ENCODE results near the gene SLC12A3.

GRCh38 chr16:56907401-56907800 lies 42.4 kb downstream of the SLC12A3 start:
- TF ChIP-seq CTCF (IDR thresholded peaks at IDR 0.05) (no peak), POLR2A (IDR thresholded peaks at IDR 0.05) (no peak), POLR2AphosphoS5 (IDR thresholded peaks at IDR 0.05) (no peak)

All from breast epithelium (tissue), 3 donors.